WERI-Rb-1 (cell line): ENCODE results near the gene FOXRED2.

Experiments
- DNase-seq: peaks from one replicate; pipeline ENCODE4 v3.0.0-alpha.2; 2020
- H3K27ac ChIP-seq: fragments of 250-450 bp; sonication (Bioruptor Pico); 2 replicates; pipeline ENCODE4 v1.5.1; 2020; ENCODE audit warnings: mild to moderate bottlenecking, moderate library complexity
- H3K27me3 ChIP-seq: fragments of 250-450 bp; sonication (Bioruptor Pico); 2 replicates; pipeline ENCODE4 v1.5.1; 2021; ENCODE audit warnings: mild to moderate bottlenecking, low read depth, moderate library complexity; ENCODE audit not compliant: insufficient read depth, severe bottlenecking
- H3K36me3 ChIP-seq: fragments of 250-450 bp; sonication (Bioruptor Pico); 2 replicates; pipeline ENCODE4 v1.5.1; 2020; ENCODE audit warnings: mild to moderate bottlenecking, moderate library complexity
- H3K4me3 ChIP-seq: 2 replicates; pipeline ENCODE4 v1.5.1; 2011; ENCODE audit warnings: low read depth, mild to moderate bottlenecking, control low read depth, low read length
- H3K9me3 ChIP-seq: fragments of 250-450 bp; sonication (Bioruptor Pico); 2 replicates; pipeline ENCODE4 v1.5.1; 2021; ENCODE audit warnings: mild to moderate bottlenecking, moderate library complexity; ENCODE audit not compliant: severe bottlenecking
- TF ChIP-seq, protein P1 (sequence below): IDR thresholded peaks from 2 replicates; pipeline ENCODE4 v1.5.1; 2011; ENCODE audit warnings: low read depth, mild to moderate bottlenecking, control low read depth, inconsistent platforms, low read length

Gene FOXRED2

DNA sequence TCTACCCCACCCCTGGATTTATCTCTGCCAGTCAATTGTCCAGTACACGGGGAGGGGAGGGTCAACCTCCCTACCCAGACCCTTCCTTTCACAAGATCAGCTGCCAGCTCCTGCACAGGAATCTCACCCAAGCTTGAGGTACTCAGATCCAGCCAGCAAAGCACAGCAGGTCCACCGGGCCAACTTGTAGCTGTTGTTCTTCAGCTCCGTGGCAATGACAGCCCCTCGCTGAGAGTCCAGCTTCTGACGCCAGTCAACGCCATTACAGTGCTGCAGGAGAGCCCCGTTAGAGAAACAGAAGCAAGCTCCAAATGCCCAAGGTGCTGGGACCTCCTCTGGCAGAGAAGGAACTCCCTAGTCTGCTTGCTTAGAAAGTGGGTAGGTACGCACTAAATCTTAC is 5.5 kb upstream of the FOXRED2 start:
- Histone ChIP-seq H3K9me3 (no peaks in the 10 kb centered on the region), H3K27ac (no peak overlapping the region), H3K4me3 (no peak overlapping the region), H3K36me3 (peaks cover 75% of the 10 kb centered on the region), H3K27me3 (no peaks in the 10 kb centered on the region)
- TF ChIP-seq, protein P1, sequence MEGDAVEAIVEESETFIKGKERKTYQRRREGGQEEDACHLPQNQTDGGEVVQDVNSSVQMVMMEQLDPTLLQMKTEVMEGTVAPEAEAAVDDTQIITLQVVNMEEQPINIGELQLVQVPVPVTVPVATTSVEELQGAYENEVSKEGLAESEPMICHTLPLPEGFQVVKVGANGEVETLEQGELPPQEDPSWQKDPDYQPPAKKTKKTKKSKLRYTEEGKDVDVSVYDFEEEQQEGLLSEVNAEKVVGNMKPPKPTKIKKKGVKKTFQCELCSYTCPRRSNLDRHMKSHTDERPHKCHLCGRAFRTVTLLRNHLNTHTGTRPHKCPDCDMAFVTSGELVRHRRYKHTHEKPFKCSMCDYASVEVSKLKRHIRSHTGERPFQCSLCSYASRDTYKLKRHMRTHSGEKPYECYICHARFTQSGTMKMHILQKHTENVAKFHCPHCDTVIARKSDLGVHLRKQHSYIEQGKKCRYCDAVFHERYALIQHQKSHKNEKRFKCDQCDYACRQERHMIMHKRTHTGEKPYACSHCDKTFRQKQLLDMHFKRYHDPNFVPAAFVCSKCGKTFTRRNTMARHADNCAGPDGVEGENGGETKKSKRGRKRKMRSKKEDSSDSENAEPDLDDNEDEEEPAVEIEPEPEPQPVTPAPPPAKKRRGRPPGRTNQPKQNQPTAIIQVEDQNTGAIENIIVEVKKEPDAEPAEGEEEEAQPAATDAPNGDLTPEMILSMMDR: no peak
- DNase-seq: no peak

DNA sequence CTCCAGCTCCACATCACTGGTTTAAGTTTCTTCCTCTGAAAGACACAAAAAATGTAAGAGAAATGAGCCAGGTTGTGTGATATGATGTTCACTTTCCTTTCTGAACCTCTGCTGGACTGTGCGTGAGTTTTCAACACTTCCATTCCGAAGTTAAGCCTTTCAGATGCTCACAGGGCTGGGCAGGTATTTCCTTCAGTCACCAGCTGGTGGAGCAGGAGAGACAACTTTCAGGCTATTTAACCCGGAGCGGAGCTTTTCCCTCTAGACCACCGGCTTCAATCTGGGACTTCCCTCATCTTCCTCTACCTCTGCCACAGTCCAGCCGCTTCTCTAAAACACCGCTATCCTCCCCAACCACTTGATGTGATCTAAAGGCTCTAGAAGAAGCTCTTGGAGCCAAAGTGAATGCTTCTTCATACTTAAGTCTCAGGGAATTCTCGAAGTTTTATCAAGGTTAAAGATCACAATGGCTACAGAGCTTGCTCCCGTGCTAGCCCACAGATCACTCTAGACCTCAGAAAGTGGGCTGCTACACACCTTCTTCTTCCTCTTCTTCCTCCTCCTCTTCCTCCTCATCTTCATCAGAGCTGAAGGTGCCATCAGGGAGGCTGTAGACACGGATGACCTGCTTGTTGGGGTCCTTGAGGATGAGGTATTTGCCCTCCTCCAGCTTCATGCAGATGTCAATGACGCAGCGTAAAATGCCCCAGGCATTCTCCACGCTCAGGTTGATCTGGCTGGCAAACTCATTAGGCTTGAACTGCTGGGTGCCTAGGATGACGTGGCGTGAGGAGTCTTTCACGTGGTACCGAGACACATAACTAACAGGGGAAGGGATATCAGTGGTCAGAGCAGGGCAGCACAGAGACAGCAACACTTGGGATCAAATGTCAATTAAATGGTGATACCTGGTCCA is 4.4 kb upstream of the FOXRED2 start:
- Histone ChIP-seq H3K36me3 (peaks cover 64% of the 10 kb centered on the region), H3K27me3 (no peaks in the 10 kb centered on the region), H3K9me3 (no peaks in the 10 kb centered on the region), H3K4me3 (no peak overlapping the region), H3K27ac (no peak overlapping the region)
- peak; percentile 61 for DNase-seq
- TF ChIP-seq, protein P1: peak; percentile 59; the same call in 1 of the 2 replicates

DNA sequence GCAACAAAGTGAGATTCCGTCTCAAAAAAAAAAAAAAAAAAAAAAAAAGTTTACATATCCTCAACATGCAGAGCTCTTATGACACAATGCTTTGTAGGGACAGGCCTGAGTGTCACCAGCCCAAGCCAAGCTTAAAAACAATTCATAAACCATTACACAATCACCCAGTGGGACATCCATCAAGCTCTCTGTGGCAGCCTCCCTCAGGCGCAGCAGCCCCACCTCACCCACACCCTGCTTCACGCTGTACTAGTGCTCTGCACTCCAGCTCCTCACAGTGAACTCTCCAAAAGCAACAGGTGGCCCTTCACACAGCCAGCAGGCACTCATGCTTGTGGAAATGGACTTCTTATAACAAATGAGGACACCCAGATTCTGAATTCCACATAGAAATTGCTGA is 3.5 kb upstream of the FOXRED2 start:
- Histone ChIP-seq H3K27me3 (no peaks in the 10 kb centered on the region), H3K4me3 (no peak overlapping the region), H3K27ac (no peak overlapping the region), H3K9me3 (no peaks in the 10 kb centered on the region), H3K36me3 (peaks cover 62% of the 10 kb centered on the region)
- TF ChIP-seq, protein P1: no peak
- no peak for DNase-seq

DNA sequence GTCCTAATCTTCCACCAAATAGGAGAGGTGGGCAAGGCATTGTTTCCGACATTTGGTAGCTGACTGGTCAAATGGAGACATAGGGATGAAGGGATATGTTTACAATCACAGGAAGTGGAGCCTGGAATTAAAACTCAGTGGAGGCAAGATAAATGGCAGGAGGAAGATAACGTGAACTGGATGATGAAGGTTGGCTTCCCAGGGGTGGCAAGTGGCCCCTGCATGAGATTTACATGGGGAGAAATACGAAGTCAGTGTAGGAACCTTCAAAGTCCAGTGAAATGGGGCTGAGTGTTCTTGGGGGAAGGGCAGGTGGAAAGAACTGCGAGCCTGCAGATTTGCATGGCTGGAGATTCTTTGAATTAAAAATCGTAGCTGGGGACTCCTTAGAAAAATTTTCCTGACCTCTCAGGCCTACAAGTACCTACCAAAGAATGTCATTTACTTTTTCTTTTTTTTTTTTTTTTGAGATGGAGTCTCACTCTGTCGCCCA is 724 bp upstream of the FOXRED2 start:
- Histone ChIP-seq H3K4me3 (peak overlapping the region; percentile 58), H3K36me3 (peaks cover 58% of the 10 kb centered on the region), H3K27me3 (no peaks in the 10 kb centered on the region), H3K27ac (peak overlapping the region; percentile 90), H3K9me3 (no peaks in the 10 kb centered on the region)
- TF ChIP-seq, protein P1: no peak
- DNase-seq: no peak

DNA sequence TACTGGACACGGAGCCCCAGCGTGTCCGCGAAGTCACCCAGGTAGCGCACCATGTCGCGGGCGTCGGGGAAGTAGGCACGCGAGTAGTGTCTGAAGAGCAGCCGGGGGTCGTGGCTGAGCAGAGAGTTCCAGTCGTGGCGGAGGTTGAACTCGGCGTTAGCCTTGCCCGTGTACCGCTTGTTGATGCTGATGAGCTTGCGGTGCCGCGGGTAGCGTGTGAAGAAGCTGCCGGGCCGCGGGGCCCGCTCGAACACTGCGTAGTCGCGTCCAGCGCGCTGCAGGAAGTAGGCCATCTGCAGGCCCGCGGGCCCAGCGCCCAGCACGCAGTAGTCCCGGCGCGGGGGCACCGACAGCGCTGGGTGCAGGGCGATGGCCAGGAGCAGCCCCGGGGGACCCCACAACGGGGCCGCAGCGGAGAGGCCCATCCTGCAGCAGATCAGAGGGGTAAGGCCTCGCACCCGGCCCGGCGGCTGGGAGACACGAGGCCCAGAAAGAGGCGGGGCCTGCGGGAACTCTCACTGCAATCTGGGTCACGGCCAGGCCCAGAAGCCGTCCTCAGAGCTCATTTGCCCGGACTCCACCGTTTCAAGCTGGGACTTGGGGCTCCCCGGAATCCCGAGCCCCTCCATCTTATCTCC is 723 bp downstream of the FOXRED2 start:
- Histone ChIP-seq H3K4me3 (peak overlapping the region; percentile 58), H3K9me3 (no peaks in the 10 kb centered on the region), H3K27ac (peak overlapping the region; percentile 90), H3K36me3 (peaks cover 58% of the 10 kb centered on the region), H3K27me3 (no peaks in the 10 kb centered on the region)
- no peak for DNase-seq
- TF ChIP-seq, protein P1: no peak
